NCI-H146 treated with DMSO at 0.1 percent for 48 hours (cell line): ENCODE measurements around the gene DONSON.

Source experiments
- DNase-seq: peaks from one replicate; lab custom pipeline; 2025; ENCODE audit not compliant: unreplicated experiment; lab: John Stamatoyannopoulos, UW

Gene DONSON

DNA sequence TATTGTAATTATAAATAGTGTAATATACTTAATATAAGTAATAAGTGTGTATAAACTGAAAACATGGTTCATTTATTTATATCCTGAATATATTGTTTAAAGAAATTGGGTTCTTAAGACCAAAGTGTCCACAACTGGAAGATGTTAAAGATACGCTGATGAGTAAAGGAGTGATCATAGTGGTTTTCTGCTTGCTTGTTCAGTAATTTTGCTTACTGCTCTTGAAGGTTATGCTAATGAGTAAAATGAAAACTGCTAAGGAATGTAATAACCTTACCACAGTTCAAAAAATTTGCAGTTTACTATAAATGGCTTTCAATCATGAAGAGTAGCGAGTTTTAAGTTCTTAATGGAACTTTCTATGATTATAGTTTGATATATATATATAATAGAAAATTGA lies 22.0 kb downstream of the DONSON start:
- DNase-seq, result no peak

DNA sequence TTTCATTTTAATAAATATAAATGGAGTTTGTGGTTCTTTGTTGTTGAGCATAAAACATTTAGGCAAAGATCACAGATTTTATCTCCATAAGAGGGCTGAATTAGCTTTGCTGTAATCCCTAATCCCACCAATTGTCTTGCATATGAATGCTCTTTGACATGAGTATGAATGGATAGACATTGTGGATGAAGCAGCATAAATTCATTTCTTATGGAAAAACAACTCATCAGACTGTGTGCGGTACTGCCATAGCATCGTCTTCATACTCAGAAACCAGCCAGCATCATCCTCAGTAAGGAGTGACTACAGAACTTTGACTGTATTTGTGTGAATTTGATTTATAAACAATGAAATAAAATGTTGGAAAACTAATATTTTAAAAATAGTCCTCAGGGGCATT lies 26.1 kb downstream of the DONSON start:
- DNase-seq, result no peak

GRCh38 chr21:33561373-33561772 lies 27.1 kb downstream of the DONSON start:
- no peak for DNase-seq

GRCh38 chr21:33560965-33561364 lies 27.5 kb downstream of the DONSON start:
- DNase-seq, result no peak

GRCh38 chr21:33559813-33560212 lies 28.7 kb downstream of the DONSON start:
- DNase-seq, result no peak

DNA sequence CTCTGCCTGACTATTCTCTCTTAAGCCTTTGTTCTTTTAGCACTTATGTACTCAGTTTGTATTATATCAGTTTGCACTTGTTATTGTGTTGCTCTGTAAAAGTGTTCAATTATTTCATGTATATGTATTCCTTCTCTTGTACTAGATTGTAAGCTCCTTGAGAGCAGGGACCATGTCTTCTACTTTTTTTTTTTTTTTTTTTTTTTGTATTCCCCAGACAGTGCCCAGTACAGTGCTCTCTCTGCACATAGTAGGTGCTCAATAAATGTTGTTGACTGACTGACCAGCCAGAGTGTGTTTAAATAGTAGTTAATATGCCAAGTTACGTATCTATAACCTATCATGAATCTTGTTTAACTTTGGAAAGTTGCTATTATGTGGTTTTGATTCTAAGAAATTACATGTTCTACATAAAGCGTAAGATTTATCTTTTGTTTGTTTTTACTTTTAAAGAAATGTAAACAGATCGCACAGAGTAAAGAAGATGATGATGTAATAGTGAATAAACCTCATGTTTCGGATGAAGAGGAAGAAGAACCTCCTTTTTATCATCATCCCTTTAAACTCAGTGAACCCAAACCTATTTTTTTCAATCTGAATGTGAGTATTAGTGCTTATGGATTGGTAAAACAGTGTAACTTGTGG lies 29.6 kb downstream of the DONSON start:
- no peak for DNase-seq

GRCh38 chr21:33557447-33557846 lies 31.0 kb downstream of the DONSON start:
- DNase-seq, result no peak

- no peak for DNase-seq
These were observed 33.5 kb downstream of the DONSON start for GRCh38 chr21:33554982-33555344.

GRCh38 chr21:33554236-33554981 lies 34.1 kb downstream of the DONSON start:
- no peak for DNase-seq

- no peak for DNase-seq
These were observed 35.4 kb downstream of the DONSON start for GRCh38 chr21:33552999-33553598.

- no peak for DNase-seq
These were observed 36.1 kb downstream of the DONSON start for GRCh38 chr21:33552093-33552998.

DNA sequence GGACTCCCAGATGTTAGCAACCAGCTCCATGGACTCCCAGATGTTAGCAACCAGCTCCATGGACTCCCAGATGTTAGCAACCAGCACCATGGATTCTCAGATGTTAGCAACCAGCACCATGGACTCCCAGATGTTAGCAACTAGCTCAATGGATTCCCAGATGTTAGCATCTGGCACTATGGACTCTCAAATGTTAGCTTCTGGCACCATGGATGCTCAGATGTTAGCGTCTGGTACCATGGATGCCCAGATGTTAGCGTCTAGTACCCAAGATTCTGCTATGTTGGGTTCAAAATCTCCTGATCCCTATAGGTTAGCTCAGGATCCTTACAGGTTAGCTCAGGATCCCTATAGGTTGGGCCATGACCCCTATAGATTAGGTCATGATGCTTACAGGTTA lies 36.8 kb downstream of the DONSON start:
- DNase-seq, result no peak

GRCh38 chr21:33550772-33551660 lies 37.5 kb downstream of the DONSON start:
- DNase-seq, result no peak

DNA sequence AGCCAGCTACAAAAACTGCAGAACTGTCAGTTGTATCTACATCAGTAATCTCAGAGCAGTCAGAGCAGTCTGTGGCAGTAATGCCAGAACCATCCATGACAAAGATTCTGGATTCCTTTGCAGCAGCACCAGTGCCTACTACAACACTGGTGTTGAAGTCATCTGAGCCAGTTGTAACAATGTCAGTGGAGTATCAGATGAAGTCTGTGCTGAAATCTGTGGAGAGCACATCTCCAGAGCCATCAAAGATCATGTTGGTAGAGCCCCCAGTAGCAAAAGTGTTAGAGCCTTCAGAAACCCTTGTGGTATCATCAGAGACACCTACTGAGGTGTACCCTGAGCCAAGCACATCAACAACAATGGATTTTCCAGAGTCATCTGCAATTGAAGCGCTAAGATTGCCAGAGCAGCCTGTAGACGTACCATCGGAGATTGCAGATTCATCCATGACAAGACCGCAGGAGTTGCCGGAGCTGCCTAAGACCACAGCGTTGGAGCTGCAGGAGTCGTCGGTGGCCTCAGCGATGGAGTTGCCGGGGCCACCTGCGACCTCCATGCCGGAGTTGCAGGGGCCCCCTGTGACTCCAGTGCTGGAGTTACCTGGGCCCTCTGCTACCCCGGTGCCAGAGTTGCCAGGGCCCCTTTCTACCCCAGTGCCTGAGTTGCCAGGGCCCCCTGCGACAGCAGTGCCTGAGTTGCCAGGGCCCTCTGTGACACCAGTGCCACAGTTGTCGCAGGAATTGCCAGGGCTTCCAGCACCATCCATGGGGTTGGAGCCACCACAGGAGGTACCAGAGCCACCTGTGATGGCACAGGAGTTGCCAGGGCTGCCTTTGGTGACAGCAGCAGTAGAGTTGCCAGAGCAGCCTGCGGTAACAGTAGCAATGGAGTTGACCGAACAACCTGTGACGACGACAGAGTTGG lies 38.4 kb downstream of the DONSON start:
- no peak for DNase-seq

- no peak for DNase-seq
These were observed 42.4 kb downstream of the DONSON start for GRCh38 chr21:33546086-33546485.

GRCh38 chr21:33544451-33545195 lies 43.9 kb downstream of the DONSON start:
- no peak for DNase-seq

- no peak for DNase-seq
These were observed 44.9 kb downstream of the DONSON start for GRCh38 chr21:33543505-33544129.
